Heart left ventricle (tissue), 13 donors: Measurements from ENCODE around the gene DNPEP.
A peak's percentile ranks its signal among the peaks of the same experiment; 100 is the strongest.

Source experiments
- POLR2A ChIP-seq, 2 donors: fragments of 450-650 bp; IDR thresholded peaks; one replicate each; pipeline ENCODE4 v1.6.1; 2017; ENCODE audit warnings: antibody characterized with exemption in 2 of 2, mild to moderate bottlenecking in 2 of 2, moderate library complexity in 2 of 2
- TF ChIP-seq, protein P1 (sequence below), 12 donors: fragments of 200-600 bp; sonication (generic) in 4 of 12; IDR thresholded peaks; one replicate each; pipeline versions ENCODE4 v1.5.0 to v1.8.0; 2018 to 2022; ENCODE audit warnings: antibody characterized with exemption in 12 of 12, mild to moderate bottlenecking in 5 of 12
- donor health status: ischemic (EF 13 %, LVEDD 7.1; RV severe dilation, severe dysfunction).
- donor health status: DM: no; HTN: yes; CAD: no.
- donor health status: DM: no; HTN: no; CAD: no.
- donor health status: ischemic (EF 25% LVEDD 6.9; RV normal size, moderate dysfunction).
- donor health status: ischemic (EF 25% LVEDD 5.7; RV mildly dilated, moderate dysfunction).
- donor health status: ischemic (EF 35%, LVEDD 5.7; RV mildly dilated, moderate dysfunction).
- donor health status: nonischemic (EF 11% LVEDD 7.7; RV severe dilation, severe dysfunction).
- donor health status: DM: yes; HTN: yes; CAD: no.
- donor health status: PGD.
- donor health status: ischemic (EF 29% LVEDD 5.4; RV normal size, mild dysfunction).
- donor health status: nonischemic (EF 23%, LVEDD 6.1; RV moderate dilation, normal function).

DNA sequence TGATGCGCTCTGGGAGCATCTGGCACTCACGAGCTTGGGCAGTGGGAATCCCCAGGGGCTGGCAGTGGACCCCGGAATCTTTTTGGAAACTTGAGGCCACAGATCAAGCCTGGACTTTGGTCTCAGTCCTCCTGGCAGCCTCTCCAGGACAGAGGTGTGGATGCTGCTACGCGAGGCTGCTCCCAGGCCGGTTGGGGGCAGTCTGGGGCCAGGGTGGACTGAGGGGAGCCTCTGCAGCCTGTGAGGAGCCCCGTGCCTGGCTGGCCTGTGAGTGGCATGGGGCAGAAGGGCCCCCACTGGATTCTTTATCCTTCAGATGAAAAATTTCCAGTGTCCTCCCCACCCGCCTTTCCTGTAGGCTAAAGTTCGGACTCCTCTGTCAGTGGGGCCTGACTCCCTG lies 17.7 kb upstream of the DNPEP start:
- TF ChIP-seq, protein P1, sequence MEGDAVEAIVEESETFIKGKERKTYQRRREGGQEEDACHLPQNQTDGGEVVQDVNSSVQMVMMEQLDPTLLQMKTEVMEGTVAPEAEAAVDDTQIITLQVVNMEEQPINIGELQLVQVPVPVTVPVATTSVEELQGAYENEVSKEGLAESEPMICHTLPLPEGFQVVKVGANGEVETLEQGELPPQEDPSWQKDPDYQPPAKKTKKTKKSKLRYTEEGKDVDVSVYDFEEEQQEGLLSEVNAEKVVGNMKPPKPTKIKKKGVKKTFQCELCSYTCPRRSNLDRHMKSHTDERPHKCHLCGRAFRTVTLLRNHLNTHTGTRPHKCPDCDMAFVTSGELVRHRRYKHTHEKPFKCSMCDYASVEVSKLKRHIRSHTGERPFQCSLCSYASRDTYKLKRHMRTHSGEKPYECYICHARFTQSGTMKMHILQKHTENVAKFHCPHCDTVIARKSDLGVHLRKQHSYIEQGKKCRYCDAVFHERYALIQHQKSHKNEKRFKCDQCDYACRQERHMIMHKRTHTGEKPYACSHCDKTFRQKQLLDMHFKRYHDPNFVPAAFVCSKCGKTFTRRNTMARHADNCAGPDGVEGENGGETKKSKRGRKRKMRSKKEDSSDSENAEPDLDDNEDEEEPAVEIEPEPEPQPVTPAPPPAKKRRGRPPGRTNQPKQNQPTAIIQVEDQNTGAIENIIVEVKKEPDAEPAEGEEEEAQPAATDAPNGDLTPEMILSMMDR (IDR thresholded peaks at IDR 0.05) = peak in 10 of 12 donors; percentile 4 to 57 (median 40)
- no peak for TF ChIP-seq POLR2A (IDR thresholded peaks at IDR 0.05)
